Measurements from ENCODE around the gene JAK1. TPM values are rescaled to one million over a fixed set of nuclear protein-coding genes. Genes with fewer than 3 reads are reported as not detected.

JAK1 gene
- total RNA-seq, 6 donors from 2014 or later: 156 to 191 (median 167) TPM

- Histone ChIP-seq H3K27me3 (no peaks in the 10 kb centered on the region), H3K27ac (no peak overlapping the region)
- TF ChIP-seq POLR2A (IDR thresholded peaks at IDR 0.05) (no peak), EP300 (IDR thresholded peaks at IDR 0.05) (no peak), POLR2AphosphoS5 (IDR thresholded peaks at IDR 0.05) (no peak)
- TF ChIP-seq, protein P1, sequence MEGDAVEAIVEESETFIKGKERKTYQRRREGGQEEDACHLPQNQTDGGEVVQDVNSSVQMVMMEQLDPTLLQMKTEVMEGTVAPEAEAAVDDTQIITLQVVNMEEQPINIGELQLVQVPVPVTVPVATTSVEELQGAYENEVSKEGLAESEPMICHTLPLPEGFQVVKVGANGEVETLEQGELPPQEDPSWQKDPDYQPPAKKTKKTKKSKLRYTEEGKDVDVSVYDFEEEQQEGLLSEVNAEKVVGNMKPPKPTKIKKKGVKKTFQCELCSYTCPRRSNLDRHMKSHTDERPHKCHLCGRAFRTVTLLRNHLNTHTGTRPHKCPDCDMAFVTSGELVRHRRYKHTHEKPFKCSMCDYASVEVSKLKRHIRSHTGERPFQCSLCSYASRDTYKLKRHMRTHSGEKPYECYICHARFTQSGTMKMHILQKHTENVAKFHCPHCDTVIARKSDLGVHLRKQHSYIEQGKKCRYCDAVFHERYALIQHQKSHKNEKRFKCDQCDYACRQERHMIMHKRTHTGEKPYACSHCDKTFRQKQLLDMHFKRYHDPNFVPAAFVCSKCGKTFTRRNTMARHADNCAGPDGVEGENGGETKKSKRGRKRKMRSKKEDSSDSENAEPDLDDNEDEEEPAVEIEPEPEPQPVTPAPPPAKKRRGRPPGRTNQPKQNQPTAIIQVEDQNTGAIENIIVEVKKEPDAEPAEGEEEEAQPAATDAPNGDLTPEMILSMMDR (IDR thresholded peaks at IDR 0.05): no peak
These were observed 42.8 kb upstream of the JAK1 start for GRCh38 chr1:65009176-65009575.

GRCh38 chr1:65006806-65007205 lies 40.5 kb upstream of the JAK1 start:
- Histone ChIP-seq H3K27me3 (no peaks in the 10 kb centered on the region), H3K4me1 (peaks cover 4 to 25% (median 6%) of the 10 kb centered on the region in 4 donors), H3K9me3 (no peaks in the 10 kb centered on the region), H3K4me3 (no peak overlapping the region), H3K27ac (no peak overlapping the region), H3K36me3 (no peaks in the 10 kb centered on the region)
- WGBS, 2 donors: 96% methylated on average over 2 of the region's 2 CpGs
- no peak for DNase-seq
- ATAC-seq (ENCODE audit: low FRiP score in 2 of 2): no peak
- TF ChIP-seq POLR2AphosphoS5 (IDR thresholded peaks at IDR 0.05): no peak
- no peak for TF ChIP-seq POLR2A (IDR thresholded peaks at IDR 0.05)
- TF ChIP-seq, protein P1 (IDR thresholded peaks at IDR 0.05): no peak
- no peak for TF ChIP-seq EP300 (IDR thresholded peaks at IDR 0.05)

More at GRCh38 chr1:65009176-65009575, 42.8 kb upstream of the JAK1 start:
- Histone ChIP-seq H3K9me3 (no peaks in the 10 kb centered on the region), H3K4me3 (no peak overlapping the region), H3K36me3 (no peaks in the 10 kb centered on the region), H3K4me1 (peaks cover 0 to 7% (median 0%) of the 10 kb centered on the region in 4 donors)
- ATAC-seq (ENCODE audit: low FRiP score in 2 of 2): no peak
- WGBS, 2 donors: 72 to 74% methylated on average over 1 of the region's 1 CpG
- DNase-seq: no peak

- 16 to 23% methylated on average over 11 of the region's 11 CpGs for WGBS, 2 donors
- Histone ChIP-seq H3K4me3 (peak overlapping the region in 3 of 4 donors; percentile 53 to 63 (median 59)), H3K27me3 (no peaks in the 10 kb centered on the region), H3K4me1 (peaks cover 13 to 30% (median 16%) of the 10 kb centered on the region in 4 donors), H3K9me3 (no peaks in the 10 kb centered on the region), H3K36me3 (no peaks in the 10 kb centered on the region), H3K27ac (peak overlapping the region; percentile 91 to 98 (median 92))
- no peak for DNase-seq
- no peak for ATAC-seq (ENCODE audit: low FRiP score in 2 of 2)
- TF ChIP-seq POLR2AphosphoS5 (IDR thresholded peaks at IDR 0.05): no peak
- TF ChIP-seq, protein P1 (IDR thresholded peaks at IDR 0.05): no peak
- TF ChIP-seq EP300 (IDR thresholded peaks at IDR 0.05): no peak
- TF ChIP-seq POLR2A (IDR thresholded peaks at IDR 0.05): no peak
These were observed 36.9 kb upstream of the JAK1 start for GRCh38 chr1:65003316-65003664.

GRCh38 chr1:65002508-65003315 lies 36.4 kb upstream of the JAK1 start:
- TF ChIP-seq POLR2AphosphoS5 (IDR thresholded peaks at IDR 0.05) (peak; percentile 66 to 87), EP300 (IDR thresholded peaks at IDR 0.05) (peak in 2 of 4 donors; percentile 37 to 74), POLR2A (IDR thresholded peaks at IDR 0.05) (peak in 2 of 4 donors; percentile 78 to 83)
- TF ChIP-seq, protein P1 (IDR thresholded peaks at IDR 0.05): peak in 1 of 6 experiments; percentile 2
- DNase-seq (peak; percentile 84 to 96), ATAC-seq (ENCODE audit: low FRiP score in 2 of 2) (peak; percentile 90 to 95)
- Histone ChIP-seq H3K4me1 (peaks cover 13 to 30% (median 16%) of the 10 kb centered on the region in 4 donors), H3K36me3 (no peaks in the 10 kb centered on the region), H3K27ac (peak overlapping the region; percentile 91 to 98 (median 92)), H3K4me3 (peak overlapping the region; percentile 46 to 63 (median 56)), H3K27me3 (no peaks in the 10 kb centered on the region), H3K9me3 (no peaks in the 10 kb centered on the region)
- WGBS, 2 donors: 1 to 4% methylated on average over 45 to 61 of the region's 72 CpGs

Measured in upper lobe of left lung (tissue), 6 donors.